ENCODE results near the gene CD27. TPM values are rescaled to one million over a fixed set of nuclear protein-coding genes. Genes with fewer than 3 reads are reported as not detected.

The CD27 gene
- total and polyA plus RNA-seq, 3 experiments from 2014 or later: 110 to 470 (median 111) TPM

DNA sequence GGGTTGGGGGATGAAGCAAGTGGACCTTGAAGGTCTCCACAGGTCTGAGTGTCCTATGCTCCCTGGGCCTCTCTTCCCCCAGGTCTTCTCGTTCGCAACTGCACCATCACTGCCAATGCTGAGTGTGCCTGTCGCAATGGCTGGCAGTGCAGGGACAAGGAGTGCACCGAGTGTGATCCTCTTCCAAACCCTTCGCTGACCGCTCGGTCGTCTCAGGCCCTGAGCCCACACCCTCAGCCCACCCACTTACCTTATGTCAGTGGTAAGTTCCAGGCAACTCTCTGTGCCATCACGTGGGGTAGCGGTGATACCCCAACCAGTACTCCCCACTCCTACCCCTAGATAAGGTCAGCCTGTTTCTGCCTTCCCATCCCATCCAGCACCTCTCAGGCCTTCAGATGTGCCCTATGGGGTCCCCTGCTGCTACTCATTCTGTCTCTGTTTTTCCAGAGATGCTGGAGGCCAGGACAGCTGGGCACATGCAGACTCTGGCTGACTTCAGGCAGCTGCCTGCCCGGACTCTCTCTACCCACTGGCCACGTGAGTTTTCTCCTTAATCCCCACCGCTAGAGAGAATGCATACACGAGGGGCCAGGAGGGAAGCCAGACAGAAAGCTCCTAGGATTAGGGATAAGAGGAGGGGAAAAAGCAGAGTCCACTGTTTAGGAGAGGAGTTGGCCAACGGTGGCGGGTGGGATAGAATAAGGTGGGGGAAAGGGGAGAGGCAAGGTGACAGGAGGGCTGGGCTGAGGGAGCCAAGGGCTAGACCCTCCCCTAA is 5.5 kb downstream of the CD27 start:
- H3K27me3 ChIP-seq (ENCODE audit: insufficient read depth, low read length, poor library complexity, severe bottlenecking): no peaks in the 10 kb centered on the region
- peaks cover 59% of the 10 kb centered on the region for H3K4me1 ChIP-seq (ENCODE audit: insufficient read depth, low read length)
- Mint-ChIP-seq H3K36me3 (peaks cover 0 to 79% (median 25%) of the 10 kb centered on the region in 3 donors), H3K9me3 (no peaks in the 10 kb centered on the region), H3K27ac (peak overlapping the region; percentile 91 to 100 (median 98)), H3K4me3 (peak overlapping the region; percentile 72 to 100 (median 97)), H3K4me1 (peaks cover 70 to 86% (median 76%) of the 10 kb centered on the region in 3 donors), H3K27me3 (no peaks in the 10 kb centered on the region)
- peak overlapping the region; percentile 93 for H3K27ac ChIP-seq (ENCODE audit: low read depth, low read length)
- POLR2A ChIA-PET: interaction anchor here (1.6 to 8.1 kb wide), 5 partner anchors 12 to 85 kb away, joined by 5 to 109 read pairs (median 9); partner anchors contain the start of genes GAPDH, MRPL51 and VAMP1
- CTCF ChIA-PET: interaction anchor here (0.6 to 14.0 kb wide), 6 partner anchors 11 to 150 kb away, joined by 3 to 179 read pairs (median 5); partner anchors contain the start of gene VAMP1
- H3K9me3 ChIP-seq (ENCODE audit: low read length): no peaks in the 10 kb centered on the region
- DNase-seq: no peak
- peaks cover 22% of the 10 kb centered on the region for H3K36me3 ChIP-seq (ENCODE audit: insufficient read depth, low read length)
- peak overlapping the region; percentile 96 for H3K4me3 ChIP-seq (ENCODE audit: low read length)

DNA sequence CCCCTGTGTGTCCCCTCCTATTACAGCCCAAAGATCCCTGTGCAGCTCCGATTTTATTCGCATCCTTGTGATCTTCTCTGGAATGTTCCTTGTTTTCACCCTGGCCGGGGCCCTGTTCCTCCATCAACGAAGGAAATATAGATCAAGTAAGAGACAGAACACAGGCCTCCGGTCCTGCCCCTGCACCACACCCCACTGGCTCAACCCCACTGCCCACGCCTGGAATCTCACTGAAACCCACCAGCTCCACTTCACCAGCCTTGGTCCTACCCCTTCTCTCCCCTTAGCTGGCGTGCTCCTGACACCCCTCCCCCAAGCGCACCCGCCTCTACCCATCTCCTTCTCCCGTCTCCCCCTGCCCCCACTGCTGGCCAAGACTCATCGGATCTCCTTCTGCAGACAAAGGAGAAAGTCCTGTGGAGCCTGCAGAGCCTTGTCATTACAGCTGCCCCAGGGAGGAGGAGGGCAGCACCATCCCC is 6.2 kb downstream of the CD27 start:
- H3K27ac ChIP-seq (ENCODE audit: low read depth, low read length): peak overlapping the region; percentile 93
- peak overlapping the region; percentile 96 for H3K4me3 ChIP-seq (ENCODE audit: low read length)
- peaks cover under 1 to 76% (median 24%) of the 10 kb centered on the region in 3 donors for H3K36me3 Mint-ChIP-seq
- H3K4me1 ChIP-seq (ENCODE audit: insufficient read depth, low read length): peaks cover 59% of the 10 kb centered on the region
- no peaks in the 10 kb centered on the region for H3K9me3 ChIP-seq (ENCODE audit: low read length)
- H3K27ac Mint-ChIP-seq: peak overlapping the region; percentile 91 to 100 (median 98)
- H3K4me3 Mint-ChIP-seq: peak overlapping the region; percentile 94 to 100 (median 99)
- H3K36me3 ChIP-seq (ENCODE audit: insufficient read depth, low read length): peaks cover 23% of the 10 kb centered on the region
- no peaks in the 10 kb centered on the region for H3K27me3 Mint-ChIP-seq
- CTCF ChIA-PET: interaction anchor here (0.6 to 14.0 kb wide), 9 partner anchors 11 to 149 kb away, joined by 3 to 179 read pairs (median 4); partner anchors contain the start of gene VAMP1
- peaks cover 71 to 85% (median 74%) of the 10 kb centered on the region in 3 donors for H3K4me1 Mint-ChIP-seq
- no peaks in the 10 kb centered on the region for H3K9me3 Mint-ChIP-seq
- DNase-seq: no peak
- POLR2A ChIA-PET: interaction anchor here (1.2 to 8.1 kb wide), 10 partner anchors 8 to 117 kb away, joined by 3 to 109 read pairs (median 6); partner anchors contain the start of genes GAPDH, MRPL51 and VAMP1
- H3K27me3 ChIP-seq (ENCODE audit: insufficient read depth, low read length, poor library complexity, severe bottlenecking): no peaks in the 10 kb centered on the region

DNA sequence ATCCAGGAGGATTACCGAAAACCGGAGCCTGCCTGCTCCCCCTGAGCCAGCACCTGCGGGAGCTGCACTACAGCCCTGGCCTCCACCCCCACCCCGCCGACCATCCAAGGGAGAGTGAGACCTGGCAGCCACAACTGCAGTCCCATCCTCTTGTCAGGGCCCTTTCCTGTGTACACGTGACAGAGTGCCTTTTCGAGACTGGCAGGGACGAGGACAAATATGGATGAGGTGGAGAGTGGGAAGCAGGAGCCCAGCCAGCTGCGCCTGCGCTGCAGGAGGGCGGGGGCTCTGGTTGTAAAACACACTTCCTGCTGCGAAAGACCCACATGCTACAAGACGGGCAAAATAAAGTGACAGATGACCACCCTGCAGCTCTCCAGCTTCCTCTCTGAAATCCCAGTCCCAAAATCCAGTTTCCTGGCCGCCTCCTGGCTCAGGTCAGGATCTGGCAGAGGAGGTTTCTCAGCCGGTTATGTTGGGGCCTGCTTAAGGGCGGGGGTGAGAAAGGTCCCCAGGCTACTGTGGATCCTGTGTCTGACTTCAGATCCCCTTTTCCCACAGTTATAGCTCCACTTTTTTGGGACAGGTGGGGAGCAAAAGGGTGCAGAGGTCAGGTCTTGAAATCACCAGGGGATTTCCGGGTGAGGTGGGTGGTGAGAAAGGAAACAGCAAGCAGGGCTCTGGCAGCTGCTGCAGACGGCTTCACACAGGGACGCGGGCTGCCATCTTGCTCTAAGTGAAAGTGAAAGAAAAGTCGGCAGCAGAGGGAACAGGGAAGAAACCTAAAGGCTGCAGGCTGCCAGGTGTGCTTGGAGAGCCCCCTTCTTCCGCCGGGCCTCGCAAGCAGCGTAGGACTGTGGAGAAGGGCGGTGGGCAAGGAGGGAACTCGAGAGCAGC is 6.8 kb downstream of the CD27 start, which contains the start of gene TAPBPL:
Gene TAPBPL, plus strand, starts transcription at position 695 of the 897 bp plus-strand sequence. CDS start 207 bp downstream, outside the sequence.
- H3K4me3 ChIP-seq (ENCODE audit: low read length): peak within 1 kb of the TSS; percentile 96
- Mint-ChIP-seq H3K27me3 (no peaks in the 10 kb centered on the region), H3K4me3 (peak within 1 kb of the TSS; percentile 94 to 100 (median 99)), H3K36me3 (peaks cover 3 to 74% (median 27%) of the 10 kb centered on the region in 3 donors), H3K27ac (peak within 1 kb of the TSS; percentile 91 to 100 (median 98)), H3K4me1 (peaks cover 71 to 82% (median 76%) of the 10 kb centered on the region in 3 donors), H3K9me3 (no peaks in the 10 kb centered on the region)
- H3K9me3 ChIP-seq (ENCODE audit: low read length): no peaks in the 10 kb centered on the region
- peaks cover 23% of the 10 kb centered on the region for H3K36me3 ChIP-seq (ENCODE audit: insufficient read depth, low read length)
- ChIA-PET POLR2A (interaction anchor here (1.0 to 8.1 kb wide), 12 partner anchors 8 to 117 kb away, joined by 3 to 109 read pairs (median 6); partner anchors contain the start of genes GAPDH, MRPL51 and VAMP1), CTCF (interaction anchor here (0.6 to 14.0 kb wide), 9 partner anchors 10 to 116 kb away, joined by 3 to 179 read pairs (median 5); partner anchors contain the start of gene VAMP1)
- DNase-seq: peak; percentile 77 to 90 (median 86)
- peaks cover 59% of the 10 kb centered on the region for H3K4me1 ChIP-seq (ENCODE audit: insufficient read depth, low read length)
- peak within 1 kb of the TSS; percentile 93 for H3K27ac ChIP-seq (ENCODE audit: low read depth, low read length)
- H3K27me3 ChIP-seq (ENCODE audit: insufficient read depth, low read length, poor library complexity, severe bottlenecking): no peaks in the 10 kb centered on the region

DNA sequence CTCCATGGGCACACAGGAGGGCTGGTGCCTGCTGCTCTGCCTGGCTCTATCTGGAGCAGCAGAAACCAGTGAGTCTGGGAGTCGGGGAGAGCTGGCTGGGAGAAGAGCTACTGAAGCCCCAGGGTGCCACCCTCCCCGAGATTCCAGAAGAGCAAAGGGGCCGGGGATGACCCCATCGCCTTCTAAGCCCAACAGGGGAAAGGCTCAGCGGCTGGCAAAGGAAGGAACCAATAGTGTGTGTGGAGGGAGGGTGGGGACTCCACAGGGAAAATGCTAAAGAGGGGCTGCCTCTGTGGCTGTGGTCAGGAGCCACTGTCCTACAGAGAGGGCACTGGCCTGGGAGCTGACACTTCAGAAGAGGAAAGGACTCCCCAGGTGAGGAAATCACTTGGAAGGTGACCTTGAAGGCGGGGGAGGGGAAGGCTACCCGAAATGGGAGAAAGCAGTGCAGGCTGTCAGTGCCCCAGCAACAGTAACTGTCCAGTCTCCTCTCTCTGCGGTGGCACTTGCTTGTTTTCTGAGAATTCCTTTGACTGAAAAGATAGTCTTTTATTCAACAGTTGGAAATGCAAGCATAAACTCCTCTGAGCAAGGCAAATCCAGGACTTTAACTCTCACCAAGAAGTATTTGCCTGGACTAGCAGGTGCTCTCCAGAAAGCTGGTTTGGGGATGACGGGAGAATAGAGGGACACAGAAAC is 7.6 kb downstream of the CD27 start:
- DNase-seq: no peak
- ChIA-PET POLR2A (interaction anchor here (0.9 to 8.1 kb wide), 13 partner anchors 9 to 118 kb away, joined by 3 to 109 read pairs (median 5); partner anchors contain the start of genes MRPL51 and VAMP1), CTCF (interaction anchor here (0.9 to 14.0 kb wide), 7 partner anchors 9 to 117 kb away, joined by 3 to 179 read pairs (median 5); partner anchors contain the start of gene VAMP1)
- Histone ChIP-seq H3K27ac (ENCODE audit: low read depth, low read length) (peak overlapping the region; percentile 93), H3K4me3 (ENCODE audit: low read length) (peak overlapping the region; percentile 96), H3K9me3 (ENCODE audit: low read length) (no peaks in the 10 kb centered on the region), H3K4me1 (ENCODE audit: insufficient read depth, low read length) (peaks cover 61% of the 10 kb centered on the region), H3K27me3 (ENCODE audit: insufficient read depth, low read length, poor library complexity, severe bottlenecking) (no peaks in the 10 kb centered on the region), H3K36me3 (ENCODE audit: insufficient read depth, low read length) (peaks cover 24% of the 10 kb centered on the region)
- Mint-ChIP-seq H3K4me3 (peak overlapping the region; percentile 94 to 100 (median 99)), H3K9me3 (no peaks in the 10 kb centered on the region), H3K4me1 (peaks cover 70 to 79% (median 75%) of the 10 kb centered on the region in 3 donors), H3K27ac (peak overlapping the region; percentile 91 to 100 (median 98)), H3K36me3 (peaks cover 3 to 74% (median 26%) of the 10 kb centered on the region in 3 donors), H3K27me3 (no peaks in the 10 kb centered on the region)

DNA sequence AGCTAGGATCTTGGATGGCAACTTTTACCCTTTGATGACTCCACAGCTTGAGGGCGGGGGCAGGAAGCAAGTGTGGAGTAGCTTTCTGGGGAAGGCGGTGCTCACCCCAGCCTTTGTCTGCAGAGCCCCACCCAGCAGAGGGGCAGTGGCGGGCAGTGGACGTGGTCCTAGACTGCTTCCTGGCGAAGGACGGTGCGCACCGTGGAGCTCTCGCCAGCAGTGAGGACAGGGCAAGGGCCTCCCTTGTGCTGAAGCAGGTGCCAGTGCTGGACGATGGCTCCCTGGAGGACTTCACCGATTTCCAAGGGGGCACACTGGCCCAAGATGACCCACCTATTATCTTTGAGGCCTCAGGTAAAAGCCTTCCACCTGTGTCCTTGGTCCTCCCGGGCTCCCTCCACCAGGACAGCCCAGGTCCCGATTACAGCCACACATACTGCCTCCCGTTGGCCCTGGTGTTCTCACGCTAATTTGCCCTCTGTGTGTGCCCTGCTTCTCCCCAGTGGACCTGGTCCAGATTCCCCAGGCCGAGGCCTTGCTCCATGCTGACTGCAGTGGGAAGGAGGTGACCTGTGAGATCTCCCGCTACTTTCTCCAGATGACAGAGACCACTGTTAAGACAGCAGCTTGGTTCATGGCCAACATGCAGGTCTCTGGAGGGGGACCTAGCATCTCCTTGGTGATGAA is 8.3 kb downstream of the CD27 start:
- Mint-ChIP-seq H3K4me3 (peak overlapping the region; percentile 94 to 100 (median 99)), H3K36me3 (peaks cover 3 to 74% (median 20%) of the 10 kb centered on the region in 3 donors), H3K27me3 (no peaks in the 10 kb centered on the region), H3K4me1 (peaks cover 64 to 76% (median 72%) of the 10 kb centered on the region in 3 donors), H3K9me3 (no peaks in the 10 kb centered on the region), H3K27ac (peak overlapping the region; percentile 91 to 100 (median 98))
- ChIA-PET POLR2A (interaction anchor here (0.7 to 8.1 kb wide), 6 partner anchors 9 to 376 kb away, joined by 4 to 109 read pairs (median 6); partner anchors contain the start of gene VAMP1), CTCF (interaction anchor here (0.9 to 14.0 kb wide), 6 partner anchors 9 to 85 kb away, joined by 3 to 179 read pairs (median 6); partner anchors contain the start of gene VAMP1)
- Histone ChIP-seq H3K27me3 (ENCODE audit: insufficient read depth, low read length, poor library complexity, severe bottlenecking) (no peaks in the 10 kb centered on the region), H3K4me3 (ENCODE audit: low read length) (peak overlapping the region; percentile 96), H3K27ac (ENCODE audit: low read depth, low read length) (peak overlapping the region; percentile 93), H3K4me1 (ENCODE audit: insufficient read depth, low read length) (peaks cover 55% of the 10 kb centered on the region), H3K9me3 (ENCODE audit: low read length) (no peaks in the 10 kb centered on the region), H3K36me3 (ENCODE audit: insufficient read depth, low read length) (peaks cover 29% of the 10 kb centered on the region)
- DNase-seq: peak in 1 of 5 donors; percentile 32

DNA sequence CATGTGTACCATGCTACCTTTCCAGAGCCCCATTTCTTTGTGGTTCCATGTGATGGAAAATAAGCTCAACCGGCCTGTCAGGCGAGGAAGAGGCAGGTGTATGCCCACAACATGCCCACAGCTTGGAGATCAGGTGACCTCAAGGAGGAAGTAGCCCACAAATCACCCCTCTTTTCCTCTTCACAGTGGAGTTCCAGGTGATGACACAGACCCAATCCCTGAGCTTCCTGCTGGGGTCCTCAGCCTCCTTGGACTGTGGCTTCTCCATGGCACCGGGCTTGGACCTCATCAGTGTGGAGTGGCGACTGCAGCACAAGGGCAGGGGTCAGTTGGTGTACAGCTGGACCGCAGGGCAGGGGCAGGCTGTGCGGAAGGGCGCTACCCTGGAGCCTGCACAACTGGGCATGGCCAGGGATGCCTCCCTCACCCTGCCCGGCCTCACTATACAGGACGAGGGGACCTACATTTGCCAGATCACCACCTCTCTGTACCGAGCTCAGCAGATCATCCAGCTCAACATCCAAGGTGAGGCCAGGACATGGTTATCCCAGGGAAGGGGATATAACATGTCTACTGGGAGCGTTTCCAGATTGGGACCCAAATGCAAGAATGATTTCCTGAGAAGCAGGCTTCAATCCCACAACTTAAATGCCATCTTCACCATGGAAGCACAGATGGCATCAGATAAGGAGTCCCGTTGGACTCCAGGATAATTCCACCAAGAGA is 12.6 kb downstream of the CD27 start:
- H3K27me3 Mint-ChIP-seq: peaks cover 0 to 2% of the 10 kb centered on the region in 2 donors
- H3K27ac ChIP-seq (ENCODE audit: low read depth, low read length): no peak overlapping the region
- H3K4me3 ChIP-seq (ENCODE audit: low read length): no peak overlapping the region
- H3K4me1 Mint-ChIP-seq: peaks cover 68 to 81% (median 76%) of the 10 kb centered on the region in 3 donors
- peak overlapping the region in 2 of 7 donors; percentile 23 to 61 for H3K4me3 Mint-ChIP-seq
- no peaks in the 10 kb centered on the region for H3K27me3 ChIP-seq (ENCODE audit: insufficient read depth, low read length, poor library complexity, severe bottlenecking)
- no peak for DNase-seq
- peaks cover 18 to 86% (median 38%) of the 10 kb centered on the region in 3 donors for H3K36me3 Mint-ChIP-seq
- H3K4me1 ChIP-seq (ENCODE audit: insufficient read depth, low read length): peaks cover 69% of the 10 kb centered on the region
- H3K9me3 Mint-ChIP-seq: no peaks in the 10 kb centered on the region
- ChIA-PET CTCF (interaction anchor here (1.0 to 10.1 kb wide), 6 partner anchors 8 to 83 kb away, joined by 4 to 179 read pairs (median 8); partner anchors contain the start of genes CD27, TAPBPL and VAMP1), POLR2A (interaction anchor here (1.0 to 1.7 kb wide), 5 partner anchors 8 to 33 kb away, joined by 3 to 6 read pairs (median 3); no protein-coding TSS in a partner anchor)
- peak overlapping the region; percentile 21 to 95 (median 68) for H3K27ac Mint-ChIP-seq
- no peaks in the 10 kb centered on the region for H3K9me3 ChIP-seq (ENCODE audit: low read length)
- peaks cover 38% of the 10 kb centered on the region for H3K36me3 ChIP-seq (ENCODE audit: insufficient read depth, low read length)

Measured in CD8-positive, alpha-beta memory T cell (primary cell).